ENCODE results near the gene PMAIP1. TPM values are rescaled to one million over a fixed set of nuclear protein-coding genes. Genes with fewer than 3 reads are reported as not detected.

Gene PMAIP1
- total RNA-seq, 2 donors from 2014 or later = 56.6 to 106 TPM

GRCh38 chr18:59877361-59877760, 22.4 kb upstream of the PMAIP1 start:
- no peak overlapping the region for H3K27ac ChIP-seq (ENCODE audit: low read depth, low read length)
- H3K4me1 ChIP-seq (ENCODE audit: control insufficient read depth, insufficient read depth, low read length) = peaks cover 8% of the 10 kb centered on the region
- no peaks in the 10 kb centered on the region for H3K27me3 ChIP-seq (ENCODE audit: control insufficient read depth, insufficient read depth, low read length, poor library complexity, severe bottlenecking)
- no peak for DNase-seq
- H3K9ac ChIP-seq (ENCODE audit: extremely low read depth, low read length, poor library complexity, severe bottlenecking) = no peak overlapping the region
- no CpG with 5 or more reads among the region's 1 CpG for WGBS, 2 experiments (ENCODE audit: insufficient coverage in 1 of 2, insufficient read length in 1 of 2)
- H3K9me3 ChIP-seq (ENCODE audit: control insufficient read depth, low read length) = no peaks in the 10 kb centered on the region
- Mint-ChIP-seq H3K4me3 (no peak overlapping the region), H3K4me1 (peaks cover 25% of the 10 kb centered on the region), H3K36me3 (ENCODE audit: low read depth) (no peaks in the 10 kb centered on the region), H3K27me3 (ENCODE audit: insufficient read depth) (no peaks in the 10 kb centered on the region), H3K9me3 (no peaks in the 10 kb centered on the region), H3K27ac (no peak overlapping the region)
- no peak overlapping the region for H3K4me3 ChIP-seq (ENCODE audit: low read length)
- no peak for TF ChIP-seq CTCF (conservative IDR thresholded peaks at IDR 0.05)
- no peaks in the 10 kb centered on the region for H3K36me3 ChIP-seq (ENCODE audit: control insufficient read depth, insufficient read depth, low read length)

GRCh38 chr18:59878644-59879043, 21.2 kb upstream of the PMAIP1 start:
- no peaks in the 10 kb centered on the region for H3K36me3 Mint-ChIP-seq (ENCODE audit: low read depth)
- H3K4me3 Mint-ChIP-seq = no peak overlapping the region
- peaks cover 25% of the 10 kb centered on the region for H3K4me1 Mint-ChIP-seq
- Histone ChIP-seq H3K36me3 (ENCODE audit: control insufficient read depth, insufficient read depth, low read length) (no peaks in the 10 kb centered on the region), H3K9me3 (ENCODE audit: control insufficient read depth, low read length) (no peaks in the 10 kb centered on the region), H3K27me3 (ENCODE audit: control insufficient read depth, insufficient read depth, low read length, poor library complexity, severe bottlenecking) (peaks cover 5% of the 10 kb centered on the region), H3K9ac (ENCODE audit: extremely low read depth, low read length, poor library complexity, severe bottlenecking) (no peak overlapping the region), H3K4me3 (ENCODE audit: low read length) (no peak overlapping the region), H3K27ac (ENCODE audit: low read depth, low read length) (no peak overlapping the region), H3K4me1 (ENCODE audit: control insufficient read depth, insufficient read depth, low read length) (peaks cover 8% of the 10 kb centered on the region)
- peaks cover 5% of the 10 kb centered on the region for H3K27me3 Mint-ChIP-seq (ENCODE audit: insufficient read depth)
- TF ChIP-seq CTCF (conservative IDR thresholded peaks at IDR 0.05) = no peak
- 100% methylated on average over 1 of the region's 1 CpG for WGBS, 2 experiments (ENCODE audit: insufficient coverage in 1 of 2, insufficient read length in 1 of 2)
- no peaks in the 10 kb centered on the region for H3K9me3 Mint-ChIP-seq
- H3K27ac Mint-ChIP-seq = no peak overlapping the region
- peak; percentile 23 for DNase-seq

GRCh38 chr18:59881728-59882656, 17.8 kb upstream of the PMAIP1 start:
- Histone ChIP-seq H3K27ac (ENCODE audit: low read depth, low read length) (no peak overlapping the region), H3K9ac (ENCODE audit: extremely low read depth, low read length, poor library complexity, severe bottlenecking) (no peak overlapping the region), H3K36me3 (ENCODE audit: control insufficient read depth, insufficient read depth, low read length) (no peaks in the 10 kb centered on the region), H3K4me1 (ENCODE audit: control insufficient read depth, insufficient read depth, low read length) (peaks cover 8% of the 10 kb centered on the region), H3K27me3 (ENCODE audit: control insufficient read depth, insufficient read depth, low read length, poor library complexity, severe bottlenecking) (peaks cover 15% of the 10 kb centered on the region), H3K9me3 (ENCODE audit: control insufficient read depth, low read length) (no peaks in the 10 kb centered on the region), H3K4me3 (ENCODE audit: low read length) (no peak overlapping the region)
- Mint-ChIP-seq H3K27ac (peak overlapping the region; percentile 82), H3K36me3 (ENCODE audit: low read depth) (no peaks in the 10 kb centered on the region), H3K4me1 (peaks cover 20% of the 10 kb centered on the region), H3K4me3 (no peak overlapping the region), H3K27me3 (ENCODE audit: insufficient read depth) (peaks cover 20% of the 10 kb centered on the region), H3K9me3 (no peaks in the 10 kb centered on the region)
- DNase-seq = peak; percentile 41
- WGBS, 2 experiments (ENCODE audit: insufficient coverage in 1 of 2, insufficient read length in 1 of 2) = 66 to 68% methylated on average over 6 to 10 of the region's 11 CpGs
- TF ChIP-seq CTCF (conservative IDR thresholded peaks at IDR 0.05) = no peak

All from endodermal cell (in vitro differentiated cells).